H1 (cell line): ENCODE data around the gene EML1. TPM values are rescaled to one million over a fixed set of nuclear protein-coding genes. Genes with fewer than 3 reads are reported as not detected.

Experiments
- CTCF ChIA-PET: fragments of 300-600 bp; sonication (Branson Sonifier 250); formaldehyde crosslinking; loops from one replicate; lab custom pipeline; 2021; ENCODE audit not compliant: partially characterized antibody; lab: Charles Lee
- POLR2A ChIA-PET: fragments of 300-600 bp; sonication (Branson Sonifier 250); formaldehyde crosslinking; loops from one replicate; lab custom pipeline; 2021; ENCODE audit warnings: inconsistent platforms; ENCODE audit not compliant: partially characterized antibody; lab: Charles Lee
- DNase-seq, 2 experiments: peaks; one replicate each; pipeline versions ENCODE4 v3.0.0 to v3.0.0-alpha.2; 2010 to 2022; ENCODE audit warnings: low spot score in 2 of 2, low read depth in 1 of 2, mixed read lengths in 1 of 2
- FAIRE-seq: peaks from 2 replicates; lab custom pipeline; 2011; peaks lifted over from hg19 to GRCh38; lab: Jason Lieb, UNC
- H2AFZ ChIP-seq: 2 replicates; pipeline ENCODE4 v1.8.1; 2012; ENCODE audit warnings: low read length, inconsistent platforms
- H2AK5ac ChIP-seq: 2 replicates; pipeline ENCODE4 v1.6.1; 2013; ENCODE audit warnings: low read depth, low read length
- H2BK120ac ChIP-seq: replicated peaks from 2 replicates; pipeline ENCODE3; 2013; ENCODE audit warnings: low read depth, low read length, inconsistent platforms
- H2BK12ac ChIP-seq: 2 replicates; pipeline ENCODE4 v1.6.1; 2013; ENCODE audit warnings: low read depth, low read length
- H2BK15ac ChIP-seq: 2 replicates; pipeline ENCODE4 v1.6.1; 2013; ENCODE audit warnings: low read length
- H2BK20ac ChIP-seq: 2 replicates; pipeline ENCODE4 v1.6.1; 2013; ENCODE audit warnings: low read length
- H2BK5ac ChIP-seq: 2 replicates; pipeline ENCODE4 v1.6.1; 2013; ENCODE audit warnings: low read depth, low read length
- H3K14ac ChIP-seq: 2 replicates; pipeline ENCODE4 v1.6.1; 2013; ENCODE audit warnings: inconsistent platforms; ENCODE audit not compliant: insufficient read length
- H3K18ac ChIP-seq: 2 replicates; pipeline ENCODE4 v1.6.1; 2013; ENCODE audit warnings: low read length; ENCODE audit errors: extremely low read depth
- H3K23ac ChIP-seq: 2 replicates; pipeline ENCODE4 v1.6.1; 2013; ENCODE audit warnings: inconsistent platforms; ENCODE audit not compliant: insufficient read length
- H3K23me2 ChIP-seq: 2 replicates; pipeline ENCODE4 v1.6.1; 2013; ENCODE audit warnings: low read depth, low read length
- H3K27ac ChIP-seq: 2 replicates; pipeline ENCODE4 v1.6.1; 2011; ENCODE audit warnings: low read depth, low read length, inconsistent platforms
- H3K27me3 ChIP-seq, 4 experiments: replicated peaks in 1 of 4; 1 replicate in 1 of 4; 2 replicates in 3 of 4; pipeline versions ENCODE4 v1.6.1 to v1.8.1; 2011 to 2013; ENCODE audit warnings: low read length in 3 of 4, mild to moderate bottlenecking in 3 of 4, inconsistent platforms in 2 of 4, mixed read lengths in 2 of 4, moderate library complexity in 1 of 4; ENCODE audit not compliant: control insufficient read depth in 3 of 4, insufficient read depth in 3 of 4; ENCODE audit errors: extremely low read depth in 1 of 4
- H3K36me3 ChIP-seq, 4 experiments: 2 replicates each; pipeline versions ENCODE4 v1.6.1 to v1.8.1; 2011 to 2013; ENCODE audit warnings: mild to moderate bottlenecking in 4 of 4, low read length in 3 of 4, moderate library complexity in 2 of 4, control low read depth in 1 of 4, inconsistent platforms in 1 of 4; ENCODE audit not compliant: insufficient read depth in 4 of 4, control insufficient read depth in 2 of 4
- H3K4ac ChIP-seq: replicated peaks from 2 replicates; pipeline ENCODE3; 2013; ENCODE audit warnings: low read length, low read depth, mixed read lengths, inconsistent platforms; ENCODE audit not compliant: insufficient read length
- H3K4me1 ChIP-seq, 4 experiments: replicated peaks in 1 of 4; 1 replicate in 1 of 4; 2 replicates in 3 of 4; pipeline versions ENCODE4 v1.6.1 to v1.8.1; 2011 to 2013; ENCODE audit warnings: low read length in 3 of 4, inconsistent platforms in 2 of 4, mixed read lengths in 1 of 4; ENCODE audit not compliant: insufficient read depth in 4 of 4, control insufficient read depth in 3 of 4
- H3K4me2 ChIP-seq, 2 experiments: 2 replicates each; pipeline versions ENCODE4 v1.6.1 to v1.8.1; 2011 to 2013; ENCODE audit warnings: low read depth in 2 of 2, low read length in 2 of 2, control low read depth in 1 of 2, inconsistent platforms in 1 of 2, mild to moderate bottlenecking in 1 of 2; ENCODE audit not compliant: insufficient read depth in 1 of 2
- H3K4me3 ChIP-seq, 4 experiments: fragments of 200-600, 300-600 bp in 1 of 4; sonication (generic), shearing (Covaris generic), sonication (Bioruptor Twin) in 1 of 4; 2 replicates each; pipeline versions ENCODE4 v1.5.1 to v1.8.1; 2011 to 2016; ENCODE audit warnings: low read length in 4 of 4, low read depth in 3 of 4, control low read depth in 2 of 4, inconsistent platforms in 2 of 4, mild to moderate bottlenecking in 2 of 4, mixed read lengths in 1 of 4, moderate library complexity in 1 of 4; ENCODE audit not compliant: insufficient read depth in 2 of 4; ENCODE audit errors: extremely low read depth in 1 of 4
- H3K56ac ChIP-seq: replicated peaks from 2 replicates; pipeline ENCODE3; 2013; ENCODE audit warnings: low read depth, mild to moderate bottlenecking, mixed read lengths, low read length, inconsistent platforms; ENCODE audit not compliant: insufficient read length
- H3K79me1 ChIP-seq: 2 replicates; pipeline ENCODE4 v1.6.1; 2013; ENCODE audit warnings: low read depth, low read length, control low read depth
- H3K79me2 ChIP-seq, 2 experiments: 2 replicates each; pipeline versions ENCODE4 v1.6.1 to v1.8.1; 2012 to 2013; ENCODE audit warnings: low read length in 2 of 2, mild to moderate bottlenecking in 2 of 2, inconsistent platforms in 1 of 2; ENCODE audit not compliant: insufficient read depth in 2 of 2, control insufficient read depth in 1 of 2
- H3K9ac ChIP-seq, 4 experiments: replicated peaks in 1 of 4; 1 replicate in 1 of 4; 2 replicates in 3 of 4; pipeline versions ENCODE4 v1.6.1 to v1.8.1; 2011 to 2013; ENCODE audit warnings: low read depth in 3 of 4, low read length in 3 of 4, control low read depth in 2 of 4, mild to moderate bottlenecking in 2 of 4, moderate library complexity in 2 of 4, inconsistent platforms in 1 of 4; ENCODE audit errors: extremely low read depth in 1 of 4
- H3K9me3 ChIP-seq, 2 experiments: 2 replicates each; pipeline versions ENCODE4 v1.6.1 to v1.8.1; 2012 to 2013; ENCODE audit warnings: mild to moderate bottlenecking in 2 of 2, moderate library complexity in 2 of 2, control low read depth in 1 of 2, inconsistent platforms in 1 of 2, low read depth in 1 of 2, low read length in 1 of 2, mixed read lengths in 1 of 2; ENCODE audit not compliant: insufficient read depth in 2 of 2
- H4K20me1 ChIP-seq, 2 experiments: replicated peaks in 1 of 2; 2 replicates each; pipeline versions ENCODE3 to v1.8.1; 2011 to 2013; ENCODE audit warnings: inconsistent platforms in 2 of 2, low read length in 2 of 2, mild to moderate bottlenecking in 1 of 2; ENCODE audit not compliant: insufficient read depth in 2 of 2, control insufficient read depth in 1 of 2
- H4K5ac ChIP-seq: 2 replicates; pipeline ENCODE4 v1.6.1; 2013; ENCODE audit warnings: low read length, low read depth, mixed read lengths, inconsistent platforms; ENCODE audit not compliant: insufficient read length
- H4K8ac ChIP-seq: 2 replicates; pipeline ENCODE4 v1.8.0; 2013; ENCODE audit warnings: mild to moderate bottlenecking, moderate library complexity, low read length, inconsistent platforms; ENCODE audit not compliant: insufficient read depth; ENCODE audit errors: extremely low read depth
- H4K91ac ChIP-seq: replicated peaks from 2 replicates; pipeline ENCODE3; 2013; ENCODE audit warnings: low read length, mixed read lengths, inconsistent platforms; ENCODE audit not compliant: insufficient read length
- NRF1 ChIP-seq: IDR thresholded peaks from 2 replicates; pipeline ENCODE4 v1.6.1; 2011; ENCODE audit warnings: mild to moderate bottlenecking, low read depth, low read length, improper control_type of control experiment
- POU5F1 ChIP-seq: IDR thresholded peaks from 2 replicates; pipeline ENCODE4 v1.6.1; 2011; ENCODE audit warnings: low read depth, mild to moderate bottlenecking, low read length, moderate library complexity
- SUZ12 ChIP-seq: fragments of 200-600 bp; sonication (generic); IDR thresholded peaks from 2 replicates; pipeline ENCODE4 v1.6.1; 2012; ENCODE audit warnings: mild to moderate bottlenecking, inconsistent platforms, low read length, moderate library complexity, mixed read lengths
- WGBS, 2 experiments: shearing (Covaris generic) in 1 of 2; methylation state at CpG; one replicate each; pipeline versions ENCODE4 v1.1.6 to v1.1.7; 2013 to 2015; ENCODE audit warnings: low lambda C conversion rate in 2 of 2, mixed read lengths in 2 of 2, inconsistent platforms in 1 of 2, low coverage in 1 of 2, missing lambda C conversion rate in 1 of 2; ENCODE audit not compliant: insufficient replicate concordance in 2 of 2, insufficient coverage in 1 of 2, insufficient read length in 1 of 2; ENCODE audit errors: extremely low coverage in 1 of 2, missing lambda C conversion rate in 1 of 2; 5-methylcytosine and 5-hydroxymethylcytosine counted together
- polyA plus RNA-seq, 7 experiments: library from polyadenylated mRNA; depleted of rRNA in 3 of 7; stranded (reverse) in 5 of 7; unstranded in 2 of 7; fragments of >200 nt in 5 of 7; fragments of 200-250 nt in 2 of 7; gene quantifications; 1 replicate in 5 of 7; 2 replicates in 1 of 7; 4 replicates in 1 of 7; pipeline versions ENCODE4 v1.2.1 to v1.2.3, GENCODE V29; 2011 to 2013; ENCODE audit warnings: missing spikeins in 2 of 7, mixed read lengths in 2 of 7
- total RNA-seq: library from RNA; stranded (reverse); fragmentation: NEBNext Ultra II Directional; extraction: Animal tissue kit (Norgen Biotek cat#: 25700); gene quantifications from 2 replicates; pipeline ENCODE4 v1.2.1, GENCODE V29; 2021

The EML1 gene
- total and polyA plus RNA-seq, 2 of the 8 experiments (the other 6 are each of a cell fraction or from before 2014, with no cell fraction given), result 11.1 to 24.7 TPM

- H3K4me1 ChIP-seq, result peaks cover 0 to 4% (median 0%) of the 10 kb centered on the region in 4 experiments; a peak in 1 of 7 replicates
- H3K23ac ChIP-seq, result no peak overlapping the region
- ChIA-PET POLR2A (no interaction called here), CTCF (interaction anchor here (0.7 to 1.7 kb wide), 5 partner anchors 19 to 106 kb away, joined by 3 to 6 read pairs (median 4); no protein-coding TSS in a partner anchor)
- H3K27ac ChIP-seq, result no peak overlapping the region
- peaks cover 4% of the 10 kb centered on the region; the same call in 1 of the 2 replicates for H3K23me2 ChIP-seq
- H3K27me3 ChIP-seq, result no peaks in the 10 kb centered on the region
- no peak overlapping the region for H3K9ac ChIP-seq
- no peak for FAIRE-seq
- no peak overlapping the region for H2BK120ac ChIP-seq
- H4K5ac ChIP-seq, result no peak overlapping the region
- no peak overlapping the region for H2AFZ ChIP-seq
- no peak overlapping the region for H4K8ac ChIP-seq
- H3K4me2 ChIP-seq, result no peak overlapping the region
- H3K4ac ChIP-seq, result no peak overlapping the region
- H2BK15ac ChIP-seq, result no peak overlapping the region
- WGBS, 2 experiments, result 89% methylated on average over 3 of the region's 3 CpGs; no CpG with 5 or more reads in 1 of the 2 experiments
- H3K79me2 ChIP-seq, result peaks cover 0 to 55% of the 10 kb centered on the region in 2 experiments; a peak in 3 of 4 replicates
- H3K9me3 ChIP-seq, result peaks cover 11 to 12% of the 10 kb centered on the region in 2 experiments; a peak in 3 of 4 replicates
- H3K4me3 ChIP-seq, result no peak overlapping the region
- no peak overlapping the region for H4K91ac ChIP-seq
- H2BK12ac ChIP-seq, result no peak overlapping the region
- H2AK5ac ChIP-seq, result no peak overlapping the region
- no peak overlapping the region for H3K14ac ChIP-seq
- TF ChIP-seq SUZ12 (no peak), NRF1 (no peak), POU5F1 (no peak)
- H4K20me1 ChIP-seq, result peaks cover 2 to 4% of the 10 kb centered on the region in 2 experiments
- no peak overlapping the region for H3K18ac ChIP-seq
- peaks cover 6% of the 10 kb centered on the region; the same call in 1 of the 2 replicates for H3K79me1 ChIP-seq
- DNase-seq, result no peak
- no peak overlapping the region for H2BK5ac ChIP-seq
- H3K36me3 ChIP-seq, result no peaks in the 10 kb centered on the region
- no peak overlapping the region for H2BK20ac ChIP-seq
- H3K56ac ChIP-seq, result no peak overlapping the region
Observed at GRCh38 chr14:99976681-99977080, 183.5 kb downstream of the EML1 start.
